Prostate gland (tissue), 2 donors: Measurements from ENCODE around the gene ZNF83. TPM values are rescaled to one million over a fixed set of nuclear protein-coding genes. Genes with fewer than 3 reads are reported as not detected.

Experiments
- DNase-seq: peaks from one replicate; pipeline ENCODE4 v3.0.0-alpha.2; 2019; ENCODE audit warnings: low spot score
- H3K27ac ChIP-seq, 2 donors: fragments of 200-600 bp; sonication (generic); 2 replicates each; pipeline ENCODE4 v1.5.1; 2017 to 2019
- H3K27me3 ChIP-seq: fragments of 200-600 bp; sonication (generic); replicated peaks from 2 replicates; pipeline ENCODE4 v1.5.1; 2019; ENCODE audit not compliant: insufficient read depth
- H3K36me3 ChIP-seq, 2 donors: fragments of 200-600 bp; sonication (generic); 1 replicate in 1 of 2; 2 replicates in 1 of 2; pipeline versions ENCODE4 v1.5.1 to v1.8.1; 2017 to 2019
- H3K4me1 ChIP-seq: fragments of 200-600 bp; sonication (generic); replicated peaks from 2 replicates; pipeline ENCODE4 v1.5.1; 2019
- H3K4me3 ChIP-seq, 2 donors: fragments of 200-600 bp; sonication (generic); 2 replicates each; pipeline ENCODE4 v1.5.1; 2017 to 2019
- H3K9me3 ChIP-seq: fragments of 200-600 bp; sonication (generic); 2 replicates; pipeline ENCODE4 v1.5.1; 2017
- POLR2A ChIP-seq: fragments of 450-650 bp; IDR thresholded peaks from one replicate; pipeline ENCODE4 v1.6.1; 2016; ENCODE audit warnings: antibody characterized with exemption, mild to moderate bottlenecking
- POLR2AphosphoS5 ChIP-seq: sonication (generic); formaldehyde crosslinking; IDR thresholded peaks from one replicate; pipeline ENCODE4 v1.6.1; 2017; ENCODE audit warnings: antibody characterized with exemption
- WGBS: methylation state at CpG from one replicate; pipeline ENCODE4 v1.1.5; 2018; 5-methylcytosine and 5-hydroxymethylcytosine counted together
- intact Hi-C: fragments of 100-400 bp; cut with DNase I; formaldehyde crosslinking; loops from one replicate; pipeline ENCODE4 v1.14.2; 2022
- total RNA-seq, 2 donors: library from RNA; depleted of rRNA; stranded (reverse); fragments of >200 nt; gene quantifications; one replicate each; pipeline ENCODE4 v1.1.0, GENCODE V29; 2016
- TF ChIP-seq, protein P1 (sequence below), 4 experiments: fragments of 200-600 bp in 2 of 4; fragments of 450-650 bp in 2 of 4; sonication (generic) in 2 of 4; IDR thresholded peaks; 1 replicate in 3 of 4; 2 replicates in 1 of 4; pipeline ENCODE4 v1.5.1; 2016 to 2019; ENCODE audit warnings: antibody characterized with exemption in 4 of 4, mild to moderate bottlenecking in 2 of 4, moderate library complexity in 2 of 4

Gene ZNF83
- total RNA-seq, 2 donors from 2014 or later, result 36.3 to 62.1 TPM

GRCh38 chr19:52673014-52673413 lies 34.9 kb upstream of the ZNF83 start:
- whole genome bisulfite sequencing, result 93% methylated on average over 4 of the region's 4 CpGs
- Histone ChIP-seq H3K36me3 (no peaks in the 10 kb centered on the region), H3K27ac (no peak overlapping the region), H3K4me1 (no peaks in the 10 kb centered on the region), H3K9me3 (no peaks in the 10 kb centered on the region), H3K4me3 (no peak overlapping the region), H3K27me3 (no peaks in the 10 kb centered on the region)
- TF ChIP-seq POLR2AphosphoS5, result no peak
- intact Hi-C loops, result no loop called here
- DNase-seq, result no peak

DNA sequence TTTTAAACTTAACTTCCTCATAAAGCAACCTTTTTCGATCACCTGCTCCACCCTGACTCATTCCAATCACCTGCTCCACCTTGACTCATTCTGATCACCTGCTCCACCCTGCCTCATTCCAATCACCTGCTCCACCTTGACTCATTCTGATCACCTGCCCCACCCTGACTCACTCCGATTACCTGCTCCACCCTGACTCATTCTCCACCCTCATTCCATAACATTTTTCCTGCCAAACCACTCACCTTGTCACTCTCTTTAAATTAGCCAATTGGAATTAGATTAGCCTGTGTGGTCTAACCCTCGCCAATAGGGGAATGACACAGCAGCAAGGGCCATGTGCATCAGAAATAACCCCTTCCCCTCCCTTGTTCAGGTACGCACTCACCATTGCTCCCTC lies 31.9 kb upstream of the ZNF83 start:
- intact Hi-C loops, result no loop called here
- WGBS, result 87% methylated on average over 4 of the region's 4 CpGs

GRCh38 chr19:52669586-52669985 lies 31.4 kb upstream of the ZNF83 start:
- H3K4me3 ChIP-seq, result no peak overlapping the region
- H3K36me3 ChIP-seq, result no peaks in the 10 kb centered on the region
- H3K9me3 ChIP-seq, result no peaks in the 10 kb centered on the region
- H3K27ac ChIP-seq, result no peak overlapping the region
- 91% methylated on average over 5 of the region's 5 CpGs for whole genome bisulfite sequencing
- intact Hi-C loops, result no loop called here
- no peaks in the 10 kb centered on the region for H3K27me3 ChIP-seq
- no peak for DNase-seq
- TF ChIP-seq POLR2A, result no peak
- TF ChIP-seq, protein P1, sequence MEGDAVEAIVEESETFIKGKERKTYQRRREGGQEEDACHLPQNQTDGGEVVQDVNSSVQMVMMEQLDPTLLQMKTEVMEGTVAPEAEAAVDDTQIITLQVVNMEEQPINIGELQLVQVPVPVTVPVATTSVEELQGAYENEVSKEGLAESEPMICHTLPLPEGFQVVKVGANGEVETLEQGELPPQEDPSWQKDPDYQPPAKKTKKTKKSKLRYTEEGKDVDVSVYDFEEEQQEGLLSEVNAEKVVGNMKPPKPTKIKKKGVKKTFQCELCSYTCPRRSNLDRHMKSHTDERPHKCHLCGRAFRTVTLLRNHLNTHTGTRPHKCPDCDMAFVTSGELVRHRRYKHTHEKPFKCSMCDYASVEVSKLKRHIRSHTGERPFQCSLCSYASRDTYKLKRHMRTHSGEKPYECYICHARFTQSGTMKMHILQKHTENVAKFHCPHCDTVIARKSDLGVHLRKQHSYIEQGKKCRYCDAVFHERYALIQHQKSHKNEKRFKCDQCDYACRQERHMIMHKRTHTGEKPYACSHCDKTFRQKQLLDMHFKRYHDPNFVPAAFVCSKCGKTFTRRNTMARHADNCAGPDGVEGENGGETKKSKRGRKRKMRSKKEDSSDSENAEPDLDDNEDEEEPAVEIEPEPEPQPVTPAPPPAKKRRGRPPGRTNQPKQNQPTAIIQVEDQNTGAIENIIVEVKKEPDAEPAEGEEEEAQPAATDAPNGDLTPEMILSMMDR (IDR thresholded peaks at IDR 0.05), result no peak
- TF ChIP-seq POLR2AphosphoS5, result no peak
- H3K4me1 ChIP-seq, result no peaks in the 10 kb centered on the region

More for the DNA sequence above, 31.9 kb upstream of the ZNF83 start:
- no peak for DNase-seq
- Histone ChIP-seq H3K27ac (no peak overlapping the region), H3K4me1 (no peaks in the 10 kb centered on the region), H3K4me3 (no peak overlapping the region), H3K36me3 (no peaks in the 10 kb centered on the region), H3K9me3 (no peaks in the 10 kb centered on the region), H3K27me3 (no peaks in the 10 kb centered on the region)
- TF ChIP-seq, protein P1 (IDR thresholded peaks at IDR 0.05), result no peak
- TF ChIP-seq POLR2A, result no peak
- TF ChIP-seq POLR2AphosphoS5, result no peak

GRCh38 chr19:52667972-52668371 lies 29.8 kb upstream of the ZNF83 start:
- intact Hi-C loops, result no loop called here
- no peak overlapping the region for H3K4me3 ChIP-seq
- 75% methylated on average over 6 of the region's 6 CpGs for WGBS
- DNase-seq, result no peak
- H3K27ac ChIP-seq, result no peak overlapping the region
- H3K36me3 ChIP-seq, result no peaks in the 10 kb centered on the region
- no peaks in the 10 kb centered on the region for H3K9me3 ChIP-seq
- no peak for TF ChIP-seq POLR2AphosphoS5
- TF ChIP-seq, protein P1 (IDR thresholded peaks at IDR 0.05), result no peak
- TF ChIP-seq POLR2A, result no peak
- no peaks in the 10 kb centered on the region for H3K4me1 ChIP-seq
- H3K27me3 ChIP-seq, result no peaks in the 10 kb centered on the region

DNA sequence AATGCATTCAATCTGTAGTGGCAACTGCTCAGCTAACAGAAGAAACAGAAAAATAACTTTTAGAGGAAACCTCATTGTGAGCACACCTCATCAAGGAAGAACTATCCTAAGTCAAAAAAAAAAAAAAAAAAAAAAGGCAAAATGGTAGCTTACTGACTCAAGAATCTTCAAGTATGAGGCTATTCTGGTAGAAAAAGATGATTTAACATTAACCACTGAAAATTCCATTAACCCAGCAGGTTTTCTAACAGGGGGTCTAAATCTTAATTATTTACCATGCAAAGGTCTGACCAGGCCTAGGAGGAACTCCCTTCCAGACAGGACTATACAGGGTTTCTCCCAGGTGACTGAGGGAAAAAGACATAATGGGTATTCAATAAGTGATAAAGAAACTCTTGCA lies 28.4 kb upstream of the ZNF83 start:
- no peaks in the 10 kb centered on the region for H3K9me3 ChIP-seq
- no peak overlapping the region for H3K4me3 ChIP-seq
- no peak for DNase-seq
- H3K27ac ChIP-seq, result no peak overlapping the region
- no peaks in the 10 kb centered on the region for H3K4me1 ChIP-seq
- intact Hi-C loops, result no loop called here
- H3K36me3 ChIP-seq, result no peaks in the 10 kb centered on the region
- TF ChIP-seq, protein P1 (IDR thresholded peaks at IDR 0.05), result no peak
- TF ChIP-seq POLR2A, result no peak
- no peak for TF ChIP-seq POLR2AphosphoS5
- H3K27me3 ChIP-seq, result no peaks in the 10 kb centered on the region

DNA sequence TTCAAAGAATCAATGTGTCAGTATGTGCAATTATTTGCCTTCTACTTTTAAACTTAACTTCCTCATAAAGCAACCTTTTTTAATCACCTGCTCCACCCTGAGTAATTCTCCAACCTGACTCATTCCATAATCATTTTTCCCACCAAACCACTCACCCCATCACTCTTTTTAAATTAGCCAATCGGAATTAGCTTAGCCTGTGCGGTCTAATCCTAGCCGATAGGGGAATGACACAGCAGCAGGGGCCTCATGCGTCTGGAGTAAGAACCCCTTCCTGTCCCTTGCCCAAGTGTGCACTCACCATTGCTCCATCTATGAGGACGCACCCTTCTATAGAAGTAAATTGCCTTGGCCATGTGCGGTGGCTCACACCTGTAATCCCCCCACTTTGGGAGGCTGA lies 27.4 kb upstream of the ZNF83 start:
- H3K36me3 ChIP-seq, result no peaks in the 10 kb centered on the region
- DNase-seq, result no peak
- H3K9me3 ChIP-seq, result no peaks in the 10 kb centered on the region
- H3K4me3 ChIP-seq, result no peak overlapping the region
- WGBS, result 98% methylated on average over 6 of the region's 6 CpGs
- H3K27me3 ChIP-seq, result no peaks in the 10 kb centered on the region
- no peaks in the 10 kb centered on the region for H3K4me1 ChIP-seq
- intact Hi-C loops, result no loop called here
- TF ChIP-seq POLR2A (no peak), POLR2AphosphoS5 (no peak)
- TF ChIP-seq, protein P1 (IDR thresholded peaks at IDR 0.05), result no peak
- no peak overlapping the region for H3K27ac ChIP-seq
